Measurements from ENCODE around the gene RSPH6A. TPM values are rescaled to one million over a fixed set of nuclear protein-coding genes. Genes with fewer than 3 reads are reported as not detected.
A peak's percentile ranks its signal among the peaks of the same experiment; 100 is the strongest.
"Not testable (repeated sequence)": the region's sequence is repeated elsewhere in the genome, so short reads cannot be mapped to it uniquely, and the experiment has no call there.

Gene RSPH6A
- total and polyA plus RNA-seq, 2 experiments from 2014 or later: not detected

DNA sequence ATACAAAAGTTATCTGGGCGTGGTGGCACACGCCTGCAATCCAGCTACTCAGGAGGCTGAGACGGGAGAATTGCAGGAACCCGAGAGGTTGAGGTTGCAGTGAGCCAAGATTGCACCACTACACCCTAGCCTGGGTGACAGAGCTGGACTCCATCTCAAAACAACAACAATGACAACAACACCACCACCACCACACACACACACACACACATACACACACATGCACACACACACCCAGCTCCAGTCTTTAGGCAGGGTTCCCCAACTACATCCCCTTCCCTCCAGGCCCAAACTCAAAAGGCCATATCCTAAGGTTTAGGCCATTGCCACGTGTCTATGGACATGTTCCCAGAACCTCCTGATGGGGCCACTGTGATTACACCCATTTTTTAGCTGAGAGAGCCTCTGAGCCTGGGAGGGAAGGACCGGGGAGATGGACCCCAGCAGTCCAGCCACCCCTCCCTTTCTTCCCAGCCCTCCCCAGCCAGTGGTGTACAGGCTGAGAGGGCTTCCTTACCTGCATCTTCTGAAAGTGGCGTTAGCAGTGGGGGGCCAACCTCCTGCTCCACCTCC is 13.4 kb downstream of the RSPH6A start:
- TF ChIP-seq EZH2 (IDR thresholded peaks at IDR 0.05; ENCODE audit: borderline replicate concordance) (no peak), EZH2phosphoT487 (IDR thresholded peaks at IDR 0.05; ENCODE audit: low read depth, severe bottlenecking, unreplicated experiment) (no peak)
- TF ChIP-seq, protein P1, sequence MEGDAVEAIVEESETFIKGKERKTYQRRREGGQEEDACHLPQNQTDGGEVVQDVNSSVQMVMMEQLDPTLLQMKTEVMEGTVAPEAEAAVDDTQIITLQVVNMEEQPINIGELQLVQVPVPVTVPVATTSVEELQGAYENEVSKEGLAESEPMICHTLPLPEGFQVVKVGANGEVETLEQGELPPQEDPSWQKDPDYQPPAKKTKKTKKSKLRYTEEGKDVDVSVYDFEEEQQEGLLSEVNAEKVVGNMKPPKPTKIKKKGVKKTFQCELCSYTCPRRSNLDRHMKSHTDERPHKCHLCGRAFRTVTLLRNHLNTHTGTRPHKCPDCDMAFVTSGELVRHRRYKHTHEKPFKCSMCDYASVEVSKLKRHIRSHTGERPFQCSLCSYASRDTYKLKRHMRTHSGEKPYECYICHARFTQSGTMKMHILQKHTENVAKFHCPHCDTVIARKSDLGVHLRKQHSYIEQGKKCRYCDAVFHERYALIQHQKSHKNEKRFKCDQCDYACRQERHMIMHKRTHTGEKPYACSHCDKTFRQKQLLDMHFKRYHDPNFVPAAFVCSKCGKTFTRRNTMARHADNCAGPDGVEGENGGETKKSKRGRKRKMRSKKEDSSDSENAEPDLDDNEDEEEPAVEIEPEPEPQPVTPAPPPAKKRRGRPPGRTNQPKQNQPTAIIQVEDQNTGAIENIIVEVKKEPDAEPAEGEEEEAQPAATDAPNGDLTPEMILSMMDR (IDR thresholded peaks at IDR 0.05; ENCODE audit: poor library complexity): no peak
- H3K4me1 ChIP-seq (ENCODE audit: insufficient read depth): no peaks in the 10 kb centered on the region
- no peak overlapping the region for H3K27ac ChIP-seq
- 92% methylated on average over 7 of the region's 7 CpGs for WGBS (ENCODE audit: low lambda C conversion rate, missing lambda C conversion rate)
- H3K9me2 ChIP-seq (replicated peaks; ENCODE audit: insufficient read depth): no peaks in the 10 kb centered on the region
- DNase-seq (ENCODE audit: low spot score): no peak
- no peaks in the 10 kb centered on the region for H3K27me3 ChIP-seq
- no peak overlapping the region for H3K4me2 ChIP-seq
- H3K36me3 ChIP-seq (replicated peaks; ENCODE audit: insufficient read depth, low read depth): no peaks in the 10 kb centered on the region
- H3K79me2 ChIP-seq: no peaks in the 10 kb centered on the region
- H2AFZ ChIP-seq: no peak overlapping the region
- H3K4me3 ChIP-seq: no peak overlapping the region
- no peaks in the 10 kb centered on the region for H4K20me1 ChIP-seq (ENCODE audit: insufficient read depth, poor library complexity, severe bottlenecking)
- no peaks in the 10 kb centered on the region for H3K9me3 ChIP-seq (ENCODE audit: low read depth)

DNA sequence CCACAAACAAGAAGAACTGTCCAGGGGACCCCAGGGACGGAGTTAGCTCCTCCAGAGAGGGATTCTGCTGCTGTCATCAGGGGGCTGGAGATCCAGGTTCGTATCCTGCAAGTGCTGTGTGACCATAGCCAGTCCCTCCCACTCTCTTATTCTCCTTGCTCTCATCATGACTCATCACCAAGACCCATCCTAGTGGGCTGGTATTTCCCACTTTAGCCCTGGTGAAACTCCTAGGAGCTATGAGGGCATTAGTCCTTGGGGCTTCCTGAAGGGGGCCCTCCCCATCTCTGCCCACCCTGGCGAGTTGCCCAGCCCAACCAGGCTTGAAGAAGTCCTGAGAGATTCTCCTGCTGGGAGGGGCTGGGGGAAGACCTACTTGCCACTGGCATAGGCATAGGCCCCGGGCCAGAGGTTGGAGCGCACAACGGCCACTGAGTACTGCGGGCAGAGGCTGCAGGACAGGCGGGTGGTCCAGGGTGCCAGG is 15.0 kb downstream of the RSPH6A start:
- Histone ChIP-seq H3K27me3 (no peaks in the 10 kb centered on the region), H3K4me1 (ENCODE audit: insufficient read depth) (no peaks in the 10 kb centered on the region), H3K4me3 (no peak overlapping the region), H3K27ac (no peak overlapping the region), H3K4me2 (no peak overlapping the region), H3K9me2 (replicated peaks; ENCODE audit: insufficient read depth) (no peaks in the 10 kb centered on the region), H3K9me3 (ENCODE audit: low read depth) (no peaks in the 10 kb centered on the region), H3K79me2 (no peaks in the 10 kb centered on the region), H3K36me3 (replicated peaks; ENCODE audit: insufficient read depth, low read depth) (no peaks in the 10 kb centered on the region), H4K20me1 (ENCODE audit: insufficient read depth, poor library complexity, severe bottlenecking) (no peaks in the 10 kb centered on the region), H2AFZ (no peak overlapping the region)
- 84% methylated on average over 7 of the region's 8 CpGs for WGBS (ENCODE audit: low lambda C conversion rate, missing lambda C conversion rate)
- DNase-seq (ENCODE audit: low spot score): no peak
- TF ChIP-seq EZH2phosphoT487 (IDR thresholded peaks at IDR 0.05; ENCODE audit: low read depth, severe bottlenecking, unreplicated experiment) (no peak), EZH2 (IDR thresholded peaks at IDR 0.05; ENCODE audit: borderline replicate concordance) (no peak)
- TF ChIP-seq, protein P1 (IDR thresholded peaks at IDR 0.05; ENCODE audit: poor library complexity): no peak

DNA sequence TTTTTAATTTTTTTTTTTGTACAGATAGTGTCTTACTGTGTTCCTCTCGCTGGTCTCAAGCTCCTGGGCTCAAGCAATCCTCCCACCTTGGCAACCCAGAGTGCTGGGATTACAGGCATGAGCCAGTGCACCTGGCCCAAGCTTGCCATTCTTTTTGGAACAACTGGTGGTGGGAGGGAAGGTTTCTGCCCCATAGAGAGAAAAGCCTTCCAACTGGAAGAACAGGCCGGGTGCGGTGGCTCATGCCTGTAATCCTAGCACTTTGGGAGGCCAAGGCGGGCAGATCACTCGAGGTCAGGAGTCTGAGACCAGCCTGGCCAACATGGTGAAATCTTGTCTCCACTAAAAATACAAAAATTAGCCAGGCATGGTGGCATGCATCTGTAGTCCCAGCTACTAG is 15.6 kb downstream of the RSPH6A start:
- not testable (repeated sequence) for H3K9me3 ChIP-seq (ENCODE audit: low read depth); H3K79me2 ChIP-seq; H3K4me3 ChIP-seq; H4K20me1 ChIP-seq (ENCODE audit: insufficient read depth, poor library complexity, severe bottlenecking); H2AFZ ChIP-seq; H3K27ac ChIP-seq; DNase-seq (ENCODE audit: low spot score); H3K36me3 ChIP-seq (replicated peaks; ENCODE audit: insufficient read depth, low read depth); H3K4me1 ChIP-seq (ENCODE audit: insufficient read depth); H3K27me3 ChIP-seq; H3K4me2 ChIP-seq; H3K9me2 ChIP-seq (replicated peaks; ENCODE audit: insufficient read depth)
- WGBS (ENCODE audit: low lambda C conversion rate, missing lambda C conversion rate): 83% methylated on average over 5 of the region's 5 CpGs

DNA sequence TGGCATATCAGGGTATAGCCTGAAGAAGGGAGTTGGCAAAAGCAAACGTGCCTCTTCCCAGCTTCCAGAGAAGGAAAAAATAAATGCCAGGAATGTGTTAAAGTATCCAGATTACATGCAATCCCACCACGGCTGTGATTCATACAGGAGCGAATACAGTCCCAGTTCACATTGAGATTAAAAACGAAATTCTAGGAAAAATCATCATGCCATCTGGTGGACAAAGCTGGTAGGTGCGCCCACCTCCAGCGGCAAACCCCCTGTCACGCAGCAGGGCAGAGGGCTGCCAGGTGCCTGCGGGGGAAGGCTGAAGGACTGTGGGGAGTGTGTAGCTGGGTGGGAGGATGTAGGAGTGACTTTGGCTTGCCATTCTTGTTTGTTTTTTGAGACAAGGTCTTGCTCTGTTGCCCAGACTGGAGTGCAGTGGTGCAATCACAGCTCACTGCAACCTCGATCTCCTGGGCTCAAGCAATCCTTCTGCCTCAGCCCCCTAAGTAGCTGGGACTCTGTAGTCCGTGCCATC is 16.1 kb downstream of the RSPH6A start:
- no peak overlapping the region for H3K27ac ChIP-seq

More for the DNA sequence above, 16.1 kb downstream of the RSPH6A start:
- Histone ChIP-seq H3K4me2 (peak overlapping the region; percentile 30), H2AFZ (no peak overlapping the region), H3K79me2 (no peaks in the 10 kb centered on the region), H4K20me1 (ENCODE audit: insufficient read depth, poor library complexity, severe bottlenecking) (no peaks in the 10 kb centered on the region), H3K27me3 (no peaks in the 10 kb centered on the region), H3K9me3 (ENCODE audit: low read depth) (no peaks in the 10 kb centered on the region), H3K4me1 (ENCODE audit: insufficient read depth) (no peaks in the 10 kb centered on the region), H3K36me3 (replicated peaks; ENCODE audit: insufficient read depth, low read depth) (no peaks in the 10 kb centered on the region), H3K9me2 (replicated peaks; ENCODE audit: insufficient read depth) (no peaks in the 10 kb centered on the region), H3K4me3 (no peak overlapping the region)
- DNase-seq (ENCODE audit: low spot score): peak; percentile 78
- TF ChIP-seq EZH2phosphoT487 (IDR thresholded peaks at IDR 0.05; ENCODE audit: low read depth, severe bottlenecking, unreplicated experiment) (no peak), EZH2 (IDR thresholded peaks at IDR 0.05; ENCODE audit: borderline replicate concordance) (no peak)
- TF ChIP-seq, protein P1 (IDR thresholded peaks at IDR 0.05; ENCODE audit: poor library complexity): peak; percentile 89
- 20% methylated on average over 10 of the region's 10 CpGs for WGBS (ENCODE audit: low lambda C conversion rate, missing lambda C conversion rate)

Measured in hepatocyte (in vitro differentiated cells).